GM12865 (cell line): ENCODE measurements around the gene CDC123.
"Not testable (repeated sequence)": the region's sequence is repeated elsewhere in the genome, so short reads cannot be mapped to it uniquely, and the experiment has no call there.

Experiments
- DNase-seq: peaks from one replicate; pipeline ENCODE4 v3.0.0; 2010; ENCODE audit warnings: low read depth
- H3K4me3 ChIP-seq: 2 replicates; pipeline ENCODE4 v1.5.1; 2011; ENCODE audit warnings: mild to moderate bottlenecking, low read depth, low read length, control low read depth
- TF ChIP-seq, protein P1 (sequence below): IDR thresholded peaks from 2 replicates; pipeline ENCODE4 v1.5.1; 2011; ENCODE audit warnings: low read length, control low read depth, low read depth, inconsistent platforms; ENCODE audit not compliant: insufficient read depth; ENCODE audit errors: missing control alignments

CDC123 gene

GRCh38 chr10:12287772-12288171 lies 91.8 kb downstream of the CDC123 start:
- TF ChIP-seq, protein P1, sequence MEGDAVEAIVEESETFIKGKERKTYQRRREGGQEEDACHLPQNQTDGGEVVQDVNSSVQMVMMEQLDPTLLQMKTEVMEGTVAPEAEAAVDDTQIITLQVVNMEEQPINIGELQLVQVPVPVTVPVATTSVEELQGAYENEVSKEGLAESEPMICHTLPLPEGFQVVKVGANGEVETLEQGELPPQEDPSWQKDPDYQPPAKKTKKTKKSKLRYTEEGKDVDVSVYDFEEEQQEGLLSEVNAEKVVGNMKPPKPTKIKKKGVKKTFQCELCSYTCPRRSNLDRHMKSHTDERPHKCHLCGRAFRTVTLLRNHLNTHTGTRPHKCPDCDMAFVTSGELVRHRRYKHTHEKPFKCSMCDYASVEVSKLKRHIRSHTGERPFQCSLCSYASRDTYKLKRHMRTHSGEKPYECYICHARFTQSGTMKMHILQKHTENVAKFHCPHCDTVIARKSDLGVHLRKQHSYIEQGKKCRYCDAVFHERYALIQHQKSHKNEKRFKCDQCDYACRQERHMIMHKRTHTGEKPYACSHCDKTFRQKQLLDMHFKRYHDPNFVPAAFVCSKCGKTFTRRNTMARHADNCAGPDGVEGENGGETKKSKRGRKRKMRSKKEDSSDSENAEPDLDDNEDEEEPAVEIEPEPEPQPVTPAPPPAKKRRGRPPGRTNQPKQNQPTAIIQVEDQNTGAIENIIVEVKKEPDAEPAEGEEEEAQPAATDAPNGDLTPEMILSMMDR, result no peak

DNA sequence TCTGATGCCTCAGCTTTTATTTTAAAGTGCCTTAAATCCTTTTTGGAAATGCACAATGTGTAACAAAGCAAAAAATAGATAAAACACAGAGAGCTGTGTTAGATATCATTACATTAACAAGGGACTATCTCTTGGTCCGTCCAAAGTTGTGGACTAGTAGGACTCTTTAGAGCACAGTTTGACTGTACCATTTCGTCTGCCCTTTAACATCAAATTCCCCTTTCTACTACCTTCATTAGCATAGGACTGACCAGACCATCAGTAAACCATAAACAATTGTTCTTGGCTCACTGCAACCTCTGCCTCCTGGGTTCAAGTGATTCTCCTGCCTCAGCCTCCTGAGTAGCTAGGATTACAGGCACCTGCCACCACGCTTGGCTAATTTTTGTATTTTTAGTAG lies 101.8 kb downstream of the CDC123 start:
- DNase-seq, H3K4me3 ChIP-seq: not testable (repeated sequence)

More at GRCh38 chr10:12287772-12288171, 91.8 kb downstream of the CDC123 start:
- H3K4me3 ChIP-seq, result no peak overlapping the region
- no peak for DNase-seq

DNA sequence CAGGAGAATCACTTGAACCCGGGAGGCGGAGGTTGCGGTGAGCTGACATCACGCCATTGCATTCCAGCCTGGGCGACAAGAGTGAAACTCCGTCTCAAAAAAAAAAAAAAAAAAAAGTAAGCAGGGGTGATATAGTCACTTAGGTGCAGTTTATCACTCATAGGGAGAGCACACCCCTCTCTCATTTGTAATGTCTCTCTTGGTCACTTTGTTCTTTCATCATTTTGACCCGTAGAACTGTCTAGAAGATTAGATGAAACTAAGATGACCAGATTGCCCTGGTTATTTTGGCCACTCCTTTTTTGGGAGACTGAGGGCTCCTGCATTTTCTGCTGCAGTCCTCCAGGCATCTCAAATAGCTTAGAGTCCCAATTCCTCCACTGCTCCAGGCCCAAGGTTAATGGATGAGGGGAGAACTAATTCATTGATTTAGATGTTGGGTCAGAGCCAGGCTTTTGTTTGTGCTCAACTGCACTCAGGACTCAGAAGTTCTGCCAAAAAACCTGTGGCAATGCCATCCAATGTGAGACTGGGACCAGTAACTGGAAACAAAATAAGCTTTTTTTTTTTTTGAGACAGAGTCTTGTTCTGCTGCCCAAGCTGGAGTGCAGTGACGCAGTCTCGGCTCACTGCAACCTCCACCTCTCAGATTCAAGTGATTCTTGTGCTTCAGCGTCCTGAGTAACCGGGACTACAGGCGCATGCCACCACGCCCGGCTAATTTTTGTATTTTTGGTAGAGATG lies 103.4 kb downstream of the CDC123 start:
- H3K4me3 ChIP-seq, result no peak overlapping the region
- no peak for DNase-seq
- TF ChIP-seq, protein P1, result no peak
